OCI-LY1 (cell line): ENCODE data around the gene HRK.

Source experiments
- H2AFZ ChIP-seq: fragments of 200-600 bp; sonication (generic), shearing (Covaris generic); 2 replicates; pipeline ENCODE4 v1.6.0; 2014; ENCODE audit warnings: antibody characterized with exemption, mild to moderate bottlenecking, low read length
- H3F3A ChIP-seq: fragments of 200-600 bp; sonication (generic), shearing (Covaris generic); 2 replicates; pipeline ENCODE4 v1.6.0; 2014; ENCODE audit warnings: mild to moderate bottlenecking, antibody characterized with exemption, low read length, moderate library complexity; ENCODE audit not compliant: insufficient read depth
- H3K27ac ChIP-seq: fragments of 200-600 bp; sonication (generic); 2 replicates; pipeline ENCODE4 v1.5.1; 2014; ENCODE audit warnings: low read length, mixed run types, mild to moderate bottlenecking, low read depth; ENCODE audit not compliant: poor library complexity, severe bottlenecking
- H3K27me3 ChIP-seq: fragments of 200-600 bp; sonication (generic); 2 replicates; pipeline ENCODE4 v1.6.0; 2014; ENCODE audit warnings: antibody characterized with exemption, mild to moderate bottlenecking, low read length, moderate library complexity; ENCODE audit not compliant: insufficient read depth
- H3K36me3 ChIP-seq: fragments of 200-600 bp; sonication (generic); 2 replicates; pipeline ENCODE4 v1.6.1; 2014; ENCODE audit warnings: mild to moderate bottlenecking, antibody characterized with exemption, low read length, moderate library complexity, mixed read lengths; ENCODE audit not compliant: insufficient read depth
- H3K4me1 ChIP-seq: fragments of 200-600 bp; sonication (generic); 2 replicates; pipeline ENCODE4 v1.5.1; 2014; ENCODE audit warnings: mild to moderate bottlenecking, low read length, moderate library complexity; ENCODE audit not compliant: insufficient read depth, severe bottlenecking
- H3K4me2 ChIP-seq: fragments of 200-600 bp; sonication (generic), shearing (Covaris generic); 2 replicates; pipeline ENCODE4 v1.6.1; 2014; ENCODE audit warnings: low read length
- H3K4me3 ChIP-seq: fragments of 200-600 bp; sonication (generic); 2 replicates; pipeline ENCODE4 v1.5.1; 2014; ENCODE audit warnings: low read length, low read depth, mild to moderate bottlenecking, mixed read lengths; ENCODE audit not compliant: poor library complexity, severe bottlenecking
- H3K79me2 ChIP-seq: fragments of 200-600 bp; shearing (Covaris generic); 2 replicates; pipeline ENCODE4 v1.6.1; 2016; ENCODE audit warnings: mixed run types, low read length, mixed read lengths; ENCODE audit not compliant: insufficient read depth
- H3K9ac ChIP-seq: fragments of 200-600 bp; sonication (generic), shearing (Covaris generic); 2 replicates; pipeline ENCODE4 v1.6.1; 2014; ENCODE audit warnings: mild to moderate bottlenecking, low read length, mixed read lengths
- H3K9me2 ChIP-seq: fragments of 200-600 bp; sonication (generic), shearing (Covaris generic); 2 replicates; pipeline ENCODE4 v1.6.1; 2014; ENCODE audit warnings: low read depth, mild to moderate bottlenecking, low read length, mixed read lengths
- H3K9me3 ChIP-seq: fragments of 200-600 bp; shearing (Covaris generic); 2 replicates; pipeline ENCODE4 v1.6.1; 2014; ENCODE audit warnings: low read length, mixed read lengths
- H4K20me1 ChIP-seq: fragments of 200-600 bp; sonication (generic), shearing (Covaris generic); 2 replicates; pipeline ENCODE4 v1.6.0; 2016; ENCODE audit warnings: mild to moderate bottlenecking, low read length; ENCODE audit not compliant: insufficient read depth
- EZH2 ChIP-seq: fragments of 200-600 bp; sonication (generic), shearing (Covaris generic); IDR thresholded peaks from 2 replicates; pipeline ENCODE4 v1.8.0; 2017; ENCODE audit warnings: borderline replicate concordance, mixed run types, mild to moderate bottlenecking, antibody characterized with exemption, low read length, moderate library complexity, mixed read lengths
- TF ChIP-seq, protein P1 (sequence below): fragments of 200-600 bp; sonication (generic), shearing (Covaris generic); IDR thresholded peaks from 2 replicates; pipeline ENCODE4 v1.5.1; 2017; ENCODE audit warnings: mild to moderate bottlenecking, antibody characterized with exemption, low read length, moderate library complexity, mixed read lengths

HRK gene

DNA sequence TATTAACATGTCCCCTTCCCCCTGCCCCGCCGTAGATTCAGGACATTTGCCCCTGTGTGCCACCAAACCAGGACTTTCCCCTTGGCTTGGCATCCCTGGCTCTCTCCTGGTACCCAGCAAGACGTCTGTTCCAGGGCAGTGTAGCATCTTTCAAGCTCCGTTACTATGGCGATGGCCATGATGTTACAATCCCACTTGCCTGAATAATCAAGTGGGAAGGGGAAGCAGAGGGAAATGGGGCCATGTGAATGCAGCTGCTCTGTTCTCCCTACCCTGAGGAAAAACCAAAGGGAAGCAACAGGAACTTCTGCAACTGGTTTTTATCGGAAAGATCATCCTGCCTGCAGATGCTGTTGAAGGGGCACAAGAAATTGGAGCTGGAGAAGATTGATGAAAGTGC, 28.9 kb downstream of the HRK start:
- Histone ChIP-seq H2AFZ (no peak overlapping the region), H3K27me3 (no peaks in the 10 kb centered on the region), H3K9me3 (no peaks in the 10 kb centered on the region), H3K4me3 (no peak overlapping the region), H3F3A (no peaks in the 10 kb centered on the region), H3K27ac (peak overlapping the region; percentile 35), H3K79me2 (no peaks in the 10 kb centered on the region), H3K36me3 (peaks cover 15% of the 10 kb centered on the region; the same call in 1 of the 2 replicates), H3K4me2 (no peak overlapping the region), H3K9me2 (no peaks in the 10 kb centered on the region), H3K4me1 (peaks cover 15% of the 10 kb centered on the region), H3K9ac (no peak overlapping the region), H4K20me1 (no peaks in the 10 kb centered on the region)
- TF ChIP-seq, protein P1, sequence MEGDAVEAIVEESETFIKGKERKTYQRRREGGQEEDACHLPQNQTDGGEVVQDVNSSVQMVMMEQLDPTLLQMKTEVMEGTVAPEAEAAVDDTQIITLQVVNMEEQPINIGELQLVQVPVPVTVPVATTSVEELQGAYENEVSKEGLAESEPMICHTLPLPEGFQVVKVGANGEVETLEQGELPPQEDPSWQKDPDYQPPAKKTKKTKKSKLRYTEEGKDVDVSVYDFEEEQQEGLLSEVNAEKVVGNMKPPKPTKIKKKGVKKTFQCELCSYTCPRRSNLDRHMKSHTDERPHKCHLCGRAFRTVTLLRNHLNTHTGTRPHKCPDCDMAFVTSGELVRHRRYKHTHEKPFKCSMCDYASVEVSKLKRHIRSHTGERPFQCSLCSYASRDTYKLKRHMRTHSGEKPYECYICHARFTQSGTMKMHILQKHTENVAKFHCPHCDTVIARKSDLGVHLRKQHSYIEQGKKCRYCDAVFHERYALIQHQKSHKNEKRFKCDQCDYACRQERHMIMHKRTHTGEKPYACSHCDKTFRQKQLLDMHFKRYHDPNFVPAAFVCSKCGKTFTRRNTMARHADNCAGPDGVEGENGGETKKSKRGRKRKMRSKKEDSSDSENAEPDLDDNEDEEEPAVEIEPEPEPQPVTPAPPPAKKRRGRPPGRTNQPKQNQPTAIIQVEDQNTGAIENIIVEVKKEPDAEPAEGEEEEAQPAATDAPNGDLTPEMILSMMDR: no peak
- TF ChIP-seq EZH2: no peak

DNA sequence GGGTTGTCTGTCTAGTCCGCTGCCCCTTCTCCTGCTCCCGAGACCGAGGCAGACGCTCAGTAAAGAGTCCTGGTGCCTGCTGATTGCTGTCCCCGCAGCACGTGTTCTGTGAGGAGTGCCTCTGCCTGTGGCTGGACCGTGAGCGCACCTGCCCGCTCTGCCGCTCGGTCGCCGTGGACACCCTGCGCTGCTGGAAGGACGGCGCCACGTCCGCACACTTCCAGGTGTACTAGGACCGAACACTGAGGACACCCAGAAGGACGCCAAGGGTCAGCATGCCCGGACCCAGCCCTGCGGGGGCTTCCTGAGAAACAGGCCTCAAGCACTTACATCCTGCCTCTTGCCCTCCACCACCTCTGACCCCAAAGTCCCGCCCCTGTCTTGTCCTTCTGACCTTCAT, 32.0 kb downstream of the HRK start:
- Histone ChIP-seq H3K9me3 (no peaks in the 10 kb centered on the region), H3K27me3 (no peaks in the 10 kb centered on the region), H3K79me2 (no peaks in the 10 kb centered on the region), H3K9me2 (no peaks in the 10 kb centered on the region), H3K4me3 (no peak overlapping the region), H3K27ac (no peak overlapping the region), H2AFZ (no peak overlapping the region), H3K36me3 (peaks cover 6% of the 10 kb centered on the region), H3K4me1 (peaks cover 11% of the 10 kb centered on the region), H4K20me1 (no peaks in the 10 kb centered on the region), H3K4me2 (no peak overlapping the region), H3K9ac (no peak overlapping the region), H3F3A (no peaks in the 10 kb centered on the region)
- TF ChIP-seq, protein P1: no peak
- TF ChIP-seq EZH2: no peak

DNA sequence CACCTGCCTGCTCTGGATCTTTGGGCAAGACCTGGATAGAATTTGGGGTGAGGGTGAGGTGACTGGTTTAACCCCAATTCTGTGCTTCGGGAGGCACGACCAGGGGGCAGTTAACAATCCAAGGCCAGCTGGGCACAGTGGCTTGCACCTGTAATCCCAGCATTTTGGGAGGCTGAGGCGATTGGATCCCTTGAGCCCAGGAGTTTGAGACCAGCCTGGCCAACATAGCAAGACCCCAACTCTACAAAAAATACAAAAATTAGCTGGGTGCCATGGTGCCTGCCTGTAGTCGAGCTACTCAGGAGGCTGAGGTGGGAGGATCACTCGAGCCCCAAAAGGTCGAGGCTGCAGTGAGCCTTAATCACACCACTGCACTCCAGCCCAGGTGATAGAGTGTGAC, 38.2 kb downstream of the HRK start:
- Histone ChIP-seq H3K9ac (no peak overlapping the region), H3K9me2 (no peaks in the 10 kb centered on the region), H3K4me2 (no peak overlapping the region), H3K9me3 (no peaks in the 10 kb centered on the region), H3F3A (no peaks in the 10 kb centered on the region), H3K4me3 (no peak overlapping the region), H3K36me3 (peaks cover 10% of the 10 kb centered on the region), H3K4me1 (peaks cover 10% of the 10 kb centered on the region), H4K20me1 (no peaks in the 10 kb centered on the region), H3K79me2 (no peaks in the 10 kb centered on the region), H2AFZ (no peak overlapping the region), H3K27me3 (no peaks in the 10 kb centered on the region), H3K27ac (no peak overlapping the region)
- TF ChIP-seq, protein P1: no peak
- TF ChIP-seq EZH2: no peak
